Thyroid gland (tissue), 4 donors: Measurements from ENCODE around the gene ITFG1.

Source experiments
- POLR2A ChIP-seq, 2 donors: fragments of 450-650 bp; IDR thresholded peaks; one replicate each; pipeline ENCODE4 v1.6.1; 2017; ENCODE audit warnings: antibody characterized with exemption in 2 of 2, mild to moderate bottlenecking in 2 of 2, moderate library complexity in 1 of 2
- TF ChIP-seq, protein P1 (sequence below), 6 experiments: fragments of 200-600 bp in 3 of 6; fragments of 450-650 bp in 3 of 6; sonication (generic) in 3 of 6; IDR thresholded peaks; one replicate each; pipeline ENCODE4 v1.5.1; 2016 to 2019; ENCODE audit warnings: antibody characterized with exemption in 6 of 6, mild to moderate bottlenecking in 2 of 6, inconsistent platforms in 1 of 6, moderate library complexity in 1 of 6

DNA sequence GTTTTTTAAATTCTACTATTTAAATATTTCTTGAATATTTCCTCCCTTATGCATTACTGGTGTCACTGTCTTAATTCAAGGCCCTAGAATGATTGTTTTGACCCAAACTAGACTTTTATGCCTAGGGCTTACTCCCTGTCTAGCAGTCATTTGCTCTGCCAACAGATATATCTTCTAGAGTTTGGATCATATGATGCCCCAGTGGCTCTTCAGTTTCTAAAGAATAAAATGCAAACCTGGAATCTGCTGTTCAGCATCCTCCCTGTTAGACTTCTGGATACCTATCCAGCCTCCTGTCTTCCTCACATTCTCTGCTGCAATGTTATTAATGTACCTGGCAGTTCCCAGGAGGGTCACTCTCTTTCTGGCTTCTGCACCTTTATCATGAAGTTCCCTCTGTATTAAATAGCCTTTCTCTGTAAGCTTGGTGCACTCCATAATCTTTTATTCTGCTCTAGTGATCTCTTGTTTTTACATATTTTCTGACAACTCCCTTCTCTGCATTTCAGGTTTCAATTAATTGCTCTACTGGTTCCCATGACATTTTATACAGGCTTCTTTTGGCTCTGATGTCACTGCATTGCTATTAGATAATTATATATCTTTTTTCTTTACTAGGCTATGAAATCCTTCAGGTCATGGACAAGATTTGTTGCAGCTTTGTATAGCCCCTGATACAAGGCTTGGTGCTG is 15.9 kb upstream of the ITFG1 start:
- TF ChIP-seq, protein P1, sequence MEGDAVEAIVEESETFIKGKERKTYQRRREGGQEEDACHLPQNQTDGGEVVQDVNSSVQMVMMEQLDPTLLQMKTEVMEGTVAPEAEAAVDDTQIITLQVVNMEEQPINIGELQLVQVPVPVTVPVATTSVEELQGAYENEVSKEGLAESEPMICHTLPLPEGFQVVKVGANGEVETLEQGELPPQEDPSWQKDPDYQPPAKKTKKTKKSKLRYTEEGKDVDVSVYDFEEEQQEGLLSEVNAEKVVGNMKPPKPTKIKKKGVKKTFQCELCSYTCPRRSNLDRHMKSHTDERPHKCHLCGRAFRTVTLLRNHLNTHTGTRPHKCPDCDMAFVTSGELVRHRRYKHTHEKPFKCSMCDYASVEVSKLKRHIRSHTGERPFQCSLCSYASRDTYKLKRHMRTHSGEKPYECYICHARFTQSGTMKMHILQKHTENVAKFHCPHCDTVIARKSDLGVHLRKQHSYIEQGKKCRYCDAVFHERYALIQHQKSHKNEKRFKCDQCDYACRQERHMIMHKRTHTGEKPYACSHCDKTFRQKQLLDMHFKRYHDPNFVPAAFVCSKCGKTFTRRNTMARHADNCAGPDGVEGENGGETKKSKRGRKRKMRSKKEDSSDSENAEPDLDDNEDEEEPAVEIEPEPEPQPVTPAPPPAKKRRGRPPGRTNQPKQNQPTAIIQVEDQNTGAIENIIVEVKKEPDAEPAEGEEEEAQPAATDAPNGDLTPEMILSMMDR (IDR thresholded peaks at IDR 0.05) = no peak
- TF ChIP-seq POLR2A (IDR thresholded peaks at IDR 0.05) = no peak
